Measurements from ENCODE around the gene INSC. TPM values are rescaled to one million over a fixed set of nuclear protein-coding genes. Genes with fewer than 3 reads are reported as not detected.

INSC gene
- total and polyA plus RNA-seq, 4 experiments from 2014 or later, result 0.35 TPM; not detected in 3

GRCh38 chr11:15118431-15118830, 3.7 kb downstream of the INSC start:
- Histone ChIP-seq H3K27ac (ENCODE audit: low read depth, low read length) (no peak overlapping the region), H3K27me3 (ENCODE audit: insufficient read depth, low read length) (peaks cover 6% of the 10 kb centered on the region), H3K9me3 (ENCODE audit: control insufficient read depth in 1 of 2, low read length in 2 of 2) (no peaks in the 10 kb centered on the region), H3K36me3 (ENCODE audit: insufficient read depth, low read length) (no peaks in the 10 kb centered on the region), H3K4me1 (ENCODE audit: insufficient read depth, low read length) (no peaks in the 10 kb centered on the region), H3K4me3 (ENCODE audit: low read length in 2 of 2) (no peak overlapping the region)
- Mint-ChIP-seq H3K4me3 (no peak overlapping the region), H3K27ac (no peak overlapping the region), H3K27me3 (peaks cover 29 to 47% of the 10 kb centered on the region in 2 donors), H3K4me1 (peaks cover 4 to 10% (median 6%) of the 10 kb centered on the region in 4 donors), H3K9me3 (no peaks in the 10 kb centered on the region), H3K36me3 (no peaks in the 10 kb centered on the region)
- no peak for DNase-seq
- ChIA-PET CTCF (ENCODE audit: partially characterized antibody) (no interaction called here), POLR2A (ENCODE audit: partially characterized antibody) (no interaction called here)
- intact Hi-C loops (cut with micrococcal nuclease), result no loop called here

- Histone ChIP-seq H3K27ac (ENCODE audit: low read depth, low read length) (no peak overlapping the region), H3K36me3 (ENCODE audit: insufficient read depth, low read length) (no peaks in the 10 kb centered on the region), H3K4me3 (ENCODE audit: low read length in 2 of 2) (no peak overlapping the region), H3K27me3 (ENCODE audit: insufficient read depth, low read length) (peaks cover 6% of the 10 kb centered on the region), H3K9me3 (ENCODE audit: control insufficient read depth in 1 of 2, low read length in 2 of 2) (no peaks in the 10 kb centered on the region), H3K4me1 (ENCODE audit: insufficient read depth, low read length) (no peaks in the 10 kb centered on the region)
- Mint-ChIP-seq H3K27ac (no peak overlapping the region), H3K27me3 (peaks cover 29 to 47% of the 10 kb centered on the region in 2 donors), H3K4me1 (peaks cover 0 to 4% (median 3%) of the 10 kb centered on the region in 4 donors), H3K36me3 (no peaks in the 10 kb centered on the region), H3K4me3 (no peak overlapping the region), H3K9me3 (no peaks in the 10 kb centered on the region)
- DNase-seq, result no peak
- POLR2A ChIA-PET (ENCODE audit: partially characterized antibody), result no interaction called here
- CTCF ChIA-PET (ENCODE audit: partially characterized antibody), result no interaction called here
- intact Hi-C loops (cut with micrococcal nuclease), result no loop called here
Observed at GRCh38 chr11:15119352-15119751, 4.6 kb downstream of the INSC start.

- H3K9me3 Mint-ChIP-seq, result no peaks in the 10 kb centered on the region
- intact Hi-C loops (cut with micrococcal nuclease), result no loop called here
- H3K4me3 Mint-ChIP-seq, result no peak overlapping the region
- no peaks in the 10 kb centered on the region for H3K36me3 Mint-ChIP-seq
- no peak for DNase-seq
- Histone ChIP-seq H3K27ac (ENCODE audit: low read depth, low read length) (no peak overlapping the region), H3K4me3 (ENCODE audit: low read length in 2 of 2) (no peak overlapping the region), H3K36me3 (ENCODE audit: insufficient read depth, low read length) (no peaks in the 10 kb centered on the region), H3K4me1 (ENCODE audit: insufficient read depth, low read length) (no peaks in the 10 kb centered on the region), H3K9me3 (ENCODE audit: control insufficient read depth in 1 of 2, low read length in 2 of 2) (no peaks in the 10 kb centered on the region), H3K27me3 (ENCODE audit: insufficient read depth, low read length) (peaks cover 6% of the 10 kb centered on the region)
- peaks cover 32 to 52% of the 10 kb centered on the region in 2 donors for H3K27me3 Mint-ChIP-seq
- peaks cover 0 to 3% (median 2%) of the 10 kb centered on the region in 4 donors for H3K4me1 Mint-ChIP-seq
- CTCF ChIA-PET (ENCODE audit: partially characterized antibody), result no interaction called here
- POLR2A ChIA-PET (ENCODE audit: partially characterized antibody), result no interaction called here
- no peak overlapping the region for H3K27ac Mint-ChIP-seq
Observed at GRCh38 chr11:15119826-15120225, 5.1 kb downstream of the INSC start.

GRCh38 chr11:15123849-15124248, 9.1 kb downstream of the INSC start:
- intact Hi-C loops (cut with micrococcal nuclease), result no loop called here
- H3K4me3 Mint-ChIP-seq, result no peak overlapping the region
- no peaks in the 10 kb centered on the region for H3K36me3 Mint-ChIP-seq
- Histone ChIP-seq H3K4me3 (ENCODE audit: low read length in 2 of 2) (no peak overlapping the region), H3K4me1 (ENCODE audit: insufficient read depth, low read length) (no peaks in the 10 kb centered on the region), H3K27ac (ENCODE audit: low read depth, low read length) (no peak overlapping the region), H3K36me3 (ENCODE audit: insufficient read depth, low read length) (no peaks in the 10 kb centered on the region), H3K27me3 (ENCODE audit: insufficient read depth, low read length) (no peaks in the 10 kb centered on the region), H3K9me3 (ENCODE audit: control insufficient read depth in 1 of 2, low read length in 2 of 2) (no peaks in the 10 kb centered on the region)
- peaks cover 25 to 33% of the 10 kb centered on the region in 2 donors for H3K27me3 Mint-ChIP-seq
- H3K4me1 Mint-ChIP-seq, result no peaks in the 10 kb centered on the region
- H3K27ac Mint-ChIP-seq, result no peak overlapping the region
- DNase-seq, result no peak
- POLR2A ChIA-PET (ENCODE audit: partially characterized antibody), result no interaction called here
- no peaks in the 10 kb centered on the region for H3K9me3 Mint-ChIP-seq
- CTCF ChIA-PET (ENCODE audit: partially characterized antibody), result no interaction called here

GRCh38 chr11:15124528-15124927, 9.8 kb downstream of the INSC start:
- H3K9me3 ChIP-seq (ENCODE audit: control insufficient read depth in 1 of 2, low read length in 2 of 2), result no peaks in the 10 kb centered on the region
- Mint-ChIP-seq H3K27me3 (peaks cover 23 to 29% of the 10 kb centered on the region in 2 donors), H3K36me3 (no peaks in the 10 kb centered on the region), H3K9me3 (no peaks in the 10 kb centered on the region), H3K4me3 (no peak overlapping the region), H3K27ac (no peak overlapping the region), H3K4me1 (no peaks in the 10 kb centered on the region)
- H3K4me3 ChIP-seq (ENCODE audit: low read length in 2 of 2), result no peak overlapping the region
- ChIA-PET POLR2A (ENCODE audit: partially characterized antibody) (no interaction called here), CTCF (ENCODE audit: partially characterized antibody) (interaction anchor here (0.5 kb wide), 1 partner anchor 1851 kb away, joined by 3 read pairs; no protein-coding TSS in a partner anchor)
- H3K27me3 ChIP-seq (ENCODE audit: insufficient read depth, low read length), result no peaks in the 10 kb centered on the region
- H3K27ac ChIP-seq (ENCODE audit: low read depth, low read length), result no peak overlapping the region
- no peaks in the 10 kb centered on the region for H3K36me3 ChIP-seq (ENCODE audit: insufficient read depth, low read length)
- DNase-seq, result no peak
- no peaks in the 10 kb centered on the region for H3K4me1 ChIP-seq (ENCODE audit: insufficient read depth, low read length)
- intact Hi-C loops (cut with micrococcal nuclease), result no loop called here

- Histone ChIP-seq H3K36me3 (ENCODE audit: insufficient read depth, low read length) (no peaks in the 10 kb centered on the region), H3K9me3 (ENCODE audit: control insufficient read depth in 1 of 2, low read length in 2 of 2) (no peaks in the 10 kb centered on the region), H3K27me3 (ENCODE audit: insufficient read depth, low read length) (no peaks in the 10 kb centered on the region), H3K4me3 (ENCODE audit: low read length in 2 of 2) (no peak overlapping the region), H3K4me1 (ENCODE audit: insufficient read depth, low read length) (no peaks in the 10 kb centered on the region), H3K27ac (ENCODE audit: low read depth, low read length) (no peak overlapping the region)
- H3K36me3 Mint-ChIP-seq, result no peaks in the 10 kb centered on the region
- H3K4me1 Mint-ChIP-seq, result no peaks in the 10 kb centered on the region
- H3K4me3 Mint-ChIP-seq, result no peak overlapping the region
- intact Hi-C loops (cut with micrococcal nuclease), result no loop called here
- ChIA-PET CTCF (ENCODE audit: partially characterized antibody) (no interaction called here), POLR2A (ENCODE audit: partially characterized antibody) (no interaction called here)
- H3K27me3 Mint-ChIP-seq, result peaks cover 15 to 26% of the 10 kb centered on the region in 2 donors
- no peak for DNase-seq
- H3K9me3 Mint-ChIP-seq, result no peaks in the 10 kb centered on the region
- H3K27ac Mint-ChIP-seq, result no peak overlapping the region
Observed at GRCh38 chr11:15127341-15127740, 12.6 kb downstream of the INSC start.

GRCh38 chr11:15128621-15129020, 13.9 kb downstream of the INSC start:
- peaks cover 12 to 24% of the 10 kb centered on the region in 2 donors for H3K27me3 Mint-ChIP-seq
- DNase-seq, result no peak
- H3K4me1 Mint-ChIP-seq, result no peaks in the 10 kb centered on the region
- H3K4me3 ChIP-seq (ENCODE audit: low read length in 2 of 2), result no peak overlapping the region
- no peaks in the 10 kb centered on the region for H3K27me3 ChIP-seq (ENCODE audit: insufficient read depth, low read length)
- H3K4me1 ChIP-seq (ENCODE audit: insufficient read depth, low read length), result no peaks in the 10 kb centered on the region
- no peak overlapping the region for H3K4me3 Mint-ChIP-seq
- no peaks in the 10 kb centered on the region for H3K36me3 ChIP-seq (ENCODE audit: insufficient read depth, low read length)
- H3K27ac ChIP-seq (ENCODE audit: low read depth, low read length), result no peak overlapping the region
- POLR2A ChIA-PET (ENCODE audit: partially characterized antibody), result no interaction called here
- H3K9me3 Mint-ChIP-seq, result no peaks in the 10 kb centered on the region
- CTCF ChIA-PET (ENCODE audit: partially characterized antibody), result no interaction called here
- no peaks in the 10 kb centered on the region for H3K36me3 Mint-ChIP-seq
- no peaks in the 10 kb centered on the region for H3K9me3 ChIP-seq (ENCODE audit: control insufficient read depth in 1 of 2, low read length in 2 of 2)
- intact Hi-C loops (cut with micrococcal nuclease), result no loop called here
- no peak overlapping the region for H3K27ac Mint-ChIP-seq

- Histone ChIP-seq H3K27me3 (ENCODE audit: insufficient read depth, low read length) (no peaks in the 10 kb centered on the region), H3K4me1 (ENCODE audit: insufficient read depth, low read length) (no peaks in the 10 kb centered on the region), H3K9me3 (ENCODE audit: control insufficient read depth in 1 of 2, low read length in 2 of 2) (no peaks in the 10 kb centered on the region), H3K4me3 (ENCODE audit: low read length in 2 of 2) (no peak overlapping the region), H3K27ac (ENCODE audit: low read depth, low read length) (no peak overlapping the region), H3K36me3 (ENCODE audit: insufficient read depth, low read length) (no peaks in the 10 kb centered on the region)
- CTCF ChIA-PET (ENCODE audit: partially characterized antibody), result no interaction called here
- DNase-seq, result no peak
- no peak overlapping the region for H3K4me3 Mint-ChIP-seq
- H3K9me3 Mint-ChIP-seq, result no peaks in the 10 kb centered on the region
- no peaks in the 10 kb centered on the region for H3K4me1 Mint-ChIP-seq
- POLR2A ChIA-PET (ENCODE audit: partially characterized antibody), result no interaction called here
- intact Hi-C loops (cut with micrococcal nuclease), result no loop called here
- H3K36me3 Mint-ChIP-seq, result no peaks in the 10 kb centered on the region
- peaks cover 3 to 10% of the 10 kb centered on the region in 2 donors for H3K27me3 Mint-ChIP-seq
- no peak overlapping the region for H3K27ac Mint-ChIP-seq
Observed at GRCh38 chr11:15136166-15136565, 21.4 kb downstream of the INSC start.

Measured in CD4-positive, alpha-beta memory T cell (primary cell).